ENCODE measurements around the gene BABAM2.

The BABAM2 gene

GRCh38 chr2:27890146-27890923, at the start of gene BABAM2, which contains the start of gene RBKS:
Gene BABAM2 (plus strand): TSS chr2:27890729. CDS start chr2:27894557, 3,828 bp downstream.
Gene RBKS (minus strand): TSS chr2:27890387. CDS start chr2:27890345, 42 bp downstream.
- peak; percentile 96 for DNase-seq (ENCODE audit: low spot score)
- TF ChIP-seq CTCF (IDR thresholded peaks at IDR 0.05; ENCODE audit: extremely low read depth, missing control alignments) = no peak

DNA sequence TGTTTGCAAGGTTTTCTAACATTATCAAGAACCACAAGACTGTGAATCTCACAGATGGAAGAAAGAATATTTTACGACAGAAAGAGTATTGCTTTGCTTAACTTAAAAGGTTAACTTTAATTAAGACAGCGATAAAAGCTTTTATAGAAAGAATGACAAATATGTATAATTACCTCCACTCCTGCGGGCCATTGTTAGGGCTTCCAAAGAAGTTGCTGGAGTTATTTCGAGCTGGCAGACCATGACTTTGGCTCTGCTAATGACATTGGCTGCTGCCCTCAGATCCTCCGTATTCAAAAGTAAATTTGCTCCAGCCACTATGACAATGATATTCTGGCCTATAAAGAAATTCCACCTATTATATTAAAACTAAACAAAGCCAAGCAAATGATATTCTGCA, 47.6 kb upstream of the BABAM2 start:
- TF ChIP-seq CTCF (IDR thresholded peaks at IDR 0.05; ENCODE audit: extremely low read depth, missing control alignments) = no peak
- no peak for DNase-seq (ENCODE audit: low spot score)

- TF ChIP-seq CTCF (IDR thresholded peaks at IDR 0.05; ENCODE audit: extremely low read depth, missing control alignments) = no peak
- no peak for DNase-seq (ENCODE audit: low spot score)
These were observed 46.5 kb upstream of the BABAM2 start for GRCh38 chr2:27843992-27844391.

GRCh38 chr2:27844821-27845255, 45.7 kb upstream of the BABAM2 start:
- no peak for TF ChIP-seq CTCF (IDR thresholded peaks at IDR 0.05; ENCODE audit: extremely low read depth, missing control alignments)
- no peak for DNase-seq (ENCODE audit: low spot score)

GRCh38 chr2:27847333-27847732, 43.2 kb upstream of the BABAM2 start:
- DNase-seq (ENCODE audit: low spot score) = no peak
- no peak for TF ChIP-seq CTCF (IDR thresholded peaks at IDR 0.05; ENCODE audit: extremely low read depth, missing control alignments)

GRCh38 chr2:27849558-27850205, 40.8 kb upstream of the BABAM2 start:
- TF ChIP-seq CTCF (IDR thresholded peaks at IDR 0.05; ENCODE audit: extremely low read depth, missing control alignments) = no peak
- no peak for DNase-seq (ENCODE audit: low spot score)

DNA sequence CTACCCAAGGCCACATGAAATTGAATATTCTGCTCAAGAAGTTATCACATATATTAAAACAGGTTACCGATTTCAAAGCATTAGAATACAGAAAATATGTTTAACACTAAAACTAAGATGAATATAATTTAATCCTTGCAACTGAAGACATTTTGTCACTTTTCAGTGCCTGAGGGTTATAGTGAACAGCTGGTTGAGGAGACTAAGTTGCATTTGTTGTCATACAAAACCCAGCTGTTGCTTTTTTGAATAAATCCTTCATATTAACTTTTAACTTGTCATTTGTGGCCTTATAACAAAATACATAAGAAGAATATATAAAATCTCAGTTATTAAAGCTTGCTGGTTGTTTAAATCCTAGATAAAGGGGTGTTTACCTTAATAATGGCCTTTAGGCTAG, 37.8 kb upstream of the BABAM2 start:
- TF ChIP-seq CTCF (IDR thresholded peaks at IDR 0.05; ENCODE audit: extremely low read depth, missing control alignments) = no peak
- DNase-seq (ENCODE audit: low spot score) = no peak
